ENCODE results near the gene MBD6. TPM values are rescaled to one million over a fixed set of nuclear protein-coding genes. Genes with fewer than 3 reads are reported as not detected.

Gene MBD6
- total and polyA plus RNA-seq, 2 of the 4 experiments (the other 2 are of a cell fraction) = 0.90 to 9.3 TPM

DNA sequence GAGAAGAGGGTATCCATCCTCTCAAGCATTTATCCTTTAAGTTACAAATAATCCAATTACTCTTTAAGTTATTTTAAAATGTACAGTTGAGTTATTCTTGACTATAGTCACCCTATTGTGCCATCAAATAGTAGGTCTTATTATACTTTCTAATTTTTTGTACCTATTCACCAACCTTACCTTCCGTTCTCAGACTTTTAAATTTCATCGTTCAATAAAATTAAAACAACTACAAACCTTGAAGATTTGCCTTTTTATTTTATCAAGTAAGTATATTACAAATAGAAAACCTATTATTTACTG, 25.3 kb downstream of the MBD6 start:
- H3K4me1 ChIP-seq (ENCODE audit: control insufficient read depth, insufficient read depth, low read length) = peaks cover 11% of the 10 kb centered on the region
- no peak overlapping the region for H3K27ac ChIP-seq (ENCODE audit: insufficient read depth, low read length)
- H2AK5ac ChIP-seq (ENCODE audit: low read depth, low read length) = no peak overlapping the region
- H2BK120ac ChIP-seq (ENCODE audit: low read depth, low read length) = no peak overlapping the region
- H2AFZ ChIP-seq (replicated peaks; ENCODE audit: low read length, poor library complexity) = no peak overlapping the region
- no peak overlapping the region for H2BK5ac ChIP-seq (ENCODE audit: low read depth, low read length, poor library complexity, severe bottlenecking)
- no peak overlapping the region for H3K23ac ChIP-seq (ENCODE audit: low read depth, low read length)
- DNase-seq = no peak
- H2BK20ac ChIP-seq (ENCODE audit: low read depth, low read length) = no peak overlapping the region
- ChIA-PET POLR2A (ENCODE audit: unreplicated experiment) (no interaction called here), CTCF (no interaction called here)
- intact Hi-C loops (cut with micrococcal nuclease) = no loop called here
- ATAC-seq (ENCODE audit: low read depth) = no peak
- H3K27me3 ChIP-seq (ENCODE audit: control insufficient read depth, insufficient read depth, low read length) = peaks cover 35% of the 10 kb centered on the region
- in situ Hi-C loops (cut with MboI; ENCODE audit: low sequenced_read_pairs) = no loop called here
- no peak overlapping the region for H3K18ac ChIP-seq (ENCODE audit: low read depth, low read length)
- no peak overlapping the region for H3K56ac ChIP-seq (ENCODE audit: extremely low read depth, insufficient read depth, low read length)
- H2BK15ac ChIP-seq (ENCODE audit: low read depth, low read length) = no peak overlapping the region
- no peak overlapping the region for H4K8ac ChIP-seq (ENCODE audit: low read depth in 2 of 2, low read length in 2 of 2)
- WGBS, 2 experiments (ENCODE audit: extremely low coverage in 2 of 2, insufficient read length in 1 of 2) = 100% methylated on average over 2 of the region's 2 CpGs; no CpG with 5 or more reads in 1 of the 2 experiments
- no peak overlapping the region for H3K4me2 ChIP-seq (ENCODE audit: low read depth, low read length)
- no TSS peak for BruUV-seq (replicated peaks)
- H3K9me3 ChIP-seq (ENCODE audit: control insufficient read depth, insufficient read depth, low read length) = no peaks in the 10 kb centered on the region
- H3K4ac ChIP-seq (ENCODE audit: low read depth, low read length) = no peak overlapping the region
- no peak overlapping the region for H3K14ac ChIP-seq (replicated peaks; ENCODE audit: low read depth, low read length)
- peaks cover 25% of the 10 kb centered on the region for H4K20me1 ChIP-seq (ENCODE audit: insufficient read depth, low read length)
- H3K4me3 ChIP-seq (ENCODE audit: insufficient read depth, low read depth, low read length) = no peak overlapping the region
- H3K9ac ChIP-seq (ENCODE audit: low read depth, low read length) = no peak overlapping the region
- H3K36me3 ChIP-seq (ENCODE audit: control insufficient read depth, insufficient read depth, low read length) = peaks cover 4% of the 10 kb centered on the region
- H3K79me1 ChIP-seq (ENCODE audit: low read depth in 1 of 2, low read length in 2 of 2) = peaks cover 21 to 35% of the 10 kb centered on the region in 2 experiments
- no peak overlapping the region for H4K5ac ChIP-seq (ENCODE audit: low read depth, low read length)
- no peak for TF ChIP-seq CHD1 (IDR thresholded peaks at IDR 0.05; ENCODE audit: low read depth, low read length)
- TF ChIP-seq SMC3 (IDR thresholded peaks at IDR 0.05; ENCODE audit: low read depth, low read length) = no peak
- TF ChIP-seq RAD21 (IDR thresholded peaks at IDR 0.05; ENCODE audit: low read length) = no peak
- peaks cover 23% of the 10 kb centered on the region for H3K9me1 ChIP-seq (ENCODE audit: insufficient read depth, low read length)
- H4K91ac ChIP-seq (ENCODE audit: insufficient read depth, low read depth, low read length) = no peak overlapping the region
- dilution Hi-C loops (cut with HindIII; ENCODE audit: low sequenced_read_pairs, unreplicated experiment) = no loop called here
- no peak overlapping the region for H2AK9ac ChIP-seq (replicated peaks; ENCODE audit: low read depth, low read length, poor library complexity)
